Psoas muscle (tissue), 8 donors: ENCODE results near the gene FOXP1. TPM values are rescaled to one million over a fixed set of nuclear protein-coding genes. Genes with fewer than 3 reads are reported as not detected.

Source experiments
- ATAC-seq, 4 donors: fragments of 200-7000 bp; cut with Tn5 transposase; one replicate each; pipeline ENCODE4 v1.9.1; 2020; ENCODE audit warnings: moderate library complexity in 3 of 4, mild to moderate bottlenecking in 2 of 4
- DNase-seq, 2 donors: peaks; one replicate each; pipeline ENCODE4 v3.0.0-alpha.2; 2020
- H3K27ac ChIP-seq: fragments of 200-600 bp; one replicate; pipeline ENCODE4 v1.8.0; 2022
- H3K27me3 ChIP-seq, 3 donors: fragments of 200-600 bp in 1 of 3; one replicate each; pipeline versions ENCODE4 v1.6.1 to v1.8.0; 2013 to 2022; ENCODE audit warnings: low read length in 2 of 3, mild to moderate bottlenecking in 2 of 3, moderate library complexity in 1 of 3; ENCODE audit not compliant: insufficient read depth in 3 of 3
- H3K36me3 ChIP-seq, 2 donors: fragments of 200-600 bp in 1 of 2; one replicate each; pipeline versions ENCODE4 v1.6.1 to v1.8.0; 2013 to 2022; ENCODE audit warnings: low read depth in 1 of 2, mild to moderate bottlenecking in 1 of 2, moderate library complexity in 1 of 2; ENCODE audit not compliant: insufficient read depth in 1 of 2
- H3K4me1 ChIP-seq: fragments of 200-600 bp; one replicate; pipeline ENCODE4 v1.8.0; 2022
- H3K4me3 ChIP-seq: fragments of 200-600 bp; one replicate; pipeline ENCODE4 v1.8.0; 2022; ENCODE audit warnings: mild to moderate bottlenecking
- H3K9me3 ChIP-seq: fragments of 200-600 bp; one replicate; pipeline ENCODE4 v1.8.0; 2022
- CTCF ChIP-seq: fragments of 200-600 bp; IDR thresholded peaks from one replicate; pipeline ENCODE4 v1.8.0; 2022; ENCODE audit warnings: antibody characterized with exemption
- WGBS, 3 donors: extraction: QIAGEN DNeasy Blood & Tissue Kit; methylation state at CpG; one replicate each; pipeline versions ENCODE4 v1.1.6 to v1.1.7; 2013; 5-methylcytosine and 5-hydroxymethylcytosine counted together
- intact Hi-C, 2 donors: fragments of 100-400 bp; cut with DNase I; formaldehyde crosslinking; loops; one replicate each; pipeline versions ENCODE4 v1.11.0 to v1.14.2; 2022
- polyA plus RNA-seq, 3 donors: library from polyadenylated mRNA; stranded (reverse); fragments of 200-250 nt; gene quantifications; one replicate each; pipeline ENCODE4 v1.2.3, GENCODE V29; 2013
- total RNA-seq, 4 donors: library from RNA; stranded (reverse); fragmentation: NEBNext Ultra II Directional in 2 of 4; extraction: Animal tissue kit (Norgen Biotek cat#: 25700) in 2 of 4; gene quantifications; one replicate each; pipeline versions ENCODE4 v1.2.1 to v1.2.4, GENCODE V29; 2021 to 2023
- donor health status: healthy with polysubstance abuse.
- donor health status: DM: no; HTN: no; CAD: no; lungs with moderate emphysema.
- donor health status: Bipolar disorder and iron deficiency.
- donor health status: healthy.
- donor health status: DM: yes; HTN: yes; CAD: no.
- donor health status: DM: no; HTN: no; CAD: no.
- donor health status: DM: no; HTN: no; CAD: no.
- donor health status: DM: yes; HTN: yes; CAD: no.

The FOXP1 gene
- total and polyA plus RNA-seq, 7 donors = 2.6 to 26.4 (median 15.4) TPM

GRCh38 chr3:71232895-71233294 lies 350.6 kb downstream of the FOXP1 start:
- Histone ChIP-seq H3K4me1 (peaks cover under 1% of the 10 kb centered on the region), H3K36me3 (no peaks in the 10 kb centered on the region), H3K27me3 (no peaks in the 10 kb centered on the region), H3K9me3 (no peaks in the 10 kb centered on the region), H3K27ac (no peak overlapping the region), H3K4me3 (no peak overlapping the region)
- ATAC-seq (no peak), DNase-seq (no peak)
- intact Hi-C loops = no loop called here
- no peak for TF ChIP-seq CTCF
- WGBS, 3 donors = 88 to 94% (median 92%) methylated on average over 3 of the region's 3 CpGs

- no peak for ATAC-seq
- TF ChIP-seq CTCF = no peak
- Histone ChIP-seq H3K4me3 (no peak overlapping the region), H3K27ac (no peak overlapping the region), H3K9me3 (no peaks in the 10 kb centered on the region), H3K4me1 (no peaks in the 10 kb centered on the region), H3K36me3 (no peaks in the 10 kb centered on the region), H3K27me3 (no peaks in the 10 kb centered on the region)
- intact Hi-C loops = no loop called here
- no peak for DNase-seq
- 60 to 77% (median 74%) methylated on average over 3 of the region's 3 CpGs for WGBS, 3 donors
These were observed 351.3 kb downstream of the FOXP1 start for GRCh38 chr3:71232175-71232679.

- Histone ChIP-seq H3K4me3 (no peak overlapping the region), H3K36me3 (no peaks in the 10 kb centered on the region), H3K27ac (no peak overlapping the region), H3K4me1 (no peaks in the 10 kb centered on the region), H3K9me3 (no peaks in the 10 kb centered on the region), H3K27me3 (no peaks in the 10 kb centered on the region)
- intact Hi-C loops = no loop called here
- no peak for ATAC-seq
- DNase-seq = no peak
- 64 to 69% (median 64%) methylated on average over 4 of the region's 4 CpGs for WGBS, 3 donors
- TF ChIP-seq CTCF = no peak
These were observed 351.8 kb downstream of the FOXP1 start for GRCh38 chr3:71231680-71232079.

- intact Hi-C loops = no loop called here
These were observed 353.4 kb downstream of the FOXP1 start for GRCh38 chr3:71229905-71230657.

More at GRCh38 chr3:71229905-71230657, 353.4 kb downstream of the FOXP1 start:
- H3K27me3 ChIP-seq = no peaks in the 10 kb centered on the region
- DNase-seq = no peak
- no peak for TF ChIP-seq CTCF
- no peaks in the 10 kb centered on the region for H3K36me3 ChIP-seq
- peaks cover 11% of the 10 kb centered on the region for H3K4me1 ChIP-seq
- no peak for ATAC-seq
- H3K27ac ChIP-seq = no peak overlapping the region
- no peaks in the 10 kb centered on the region for H3K9me3 ChIP-seq
- H3K4me3 ChIP-seq = no peak overlapping the region
- 95% methylated on average over 7 of the region's 7 CpGs for WGBS, 3 donors
